PC-9 (cell line): Measurements from ENCODE around the gene CSN1S1.

Experiments used
- CTCF ChIP-seq: fragments of 200-600 bp; sonication (generic); conservative IDR thresholded peaks from 2 replicates; pipeline ENCODE4 v1.6.1; 2017; ENCODE audit warnings: mixed run types, antibody characterized with exemption, mild to moderate bottlenecking, moderate library complexity
- EZH2 ChIP-seq: fragments of 200-600 bp; sonication (generic); IDR thresholded peaks from 2 replicates; pipeline ENCODE4 v1.8.0; 2017; ENCODE audit warnings: antibody characterized with exemption, low read depth

GRCh38 chr4:69951602-69952001, 20.7 kb downstream of the CSN1S1 start:
- TF ChIP-seq CTCF = no peak
- TF ChIP-seq EZH2 = no peak
